Testis (tissue), 2 donors: Measurements from ENCODE around the gene JAK3.

Experiments used
- POLR2A ChIP-seq: fragments of 450-650 bp; IDR thresholded peaks from one replicate; pipeline ENCODE4 v1.6.1; 2017; ENCODE audit warnings: antibody characterized with exemption, mild to moderate bottlenecking, moderate library complexity
- TF ChIP-seq, protein P1 (sequence below), 3 experiments: fragments of 450-650 bp in 2 of 3; fragments of 200-600 bp in 1 of 3; sonication (generic) in 1 of 3; IDR thresholded peaks; one replicate each; pipeline ENCODE4 v1.5.1; 2016 to 2019; ENCODE audit warnings: antibody characterized with exemption in 3 of 3, mild to moderate bottlenecking in 2 of 3, moderate library complexity in 1 of 3

DNA sequence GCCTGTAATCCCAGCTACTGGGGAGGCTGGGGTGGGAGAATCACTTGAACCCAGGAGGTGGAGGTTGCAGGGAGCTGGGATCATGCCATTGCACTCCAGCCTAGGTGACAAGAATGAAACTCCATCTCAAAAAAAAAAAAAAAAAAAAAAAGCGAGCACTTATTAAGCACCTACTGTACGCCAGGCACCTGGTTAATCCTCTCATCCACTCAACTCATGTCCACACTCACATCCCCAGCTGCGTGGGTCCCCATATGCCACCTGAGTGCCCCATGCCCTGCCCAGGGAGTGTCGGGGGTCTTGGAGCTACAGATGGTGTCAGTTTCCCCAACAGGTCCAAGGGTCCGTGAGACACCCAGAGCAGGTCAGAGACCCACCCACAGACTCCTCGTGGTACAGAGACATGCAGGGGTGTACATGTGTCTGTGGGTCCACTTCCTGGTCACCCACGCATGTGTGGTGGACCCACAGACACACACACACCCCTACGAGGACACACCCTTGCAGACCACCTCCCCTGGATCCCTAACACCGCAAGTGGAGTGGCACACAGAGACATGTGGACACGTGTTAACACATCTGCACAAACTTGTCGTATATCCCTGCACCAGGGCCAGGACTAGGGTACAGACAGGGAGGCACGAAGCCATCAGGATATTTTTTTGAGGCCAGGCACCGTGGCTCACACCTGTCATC, 30.0 kb downstream of the JAK3 start:
- TF ChIP-seq, protein P1, sequence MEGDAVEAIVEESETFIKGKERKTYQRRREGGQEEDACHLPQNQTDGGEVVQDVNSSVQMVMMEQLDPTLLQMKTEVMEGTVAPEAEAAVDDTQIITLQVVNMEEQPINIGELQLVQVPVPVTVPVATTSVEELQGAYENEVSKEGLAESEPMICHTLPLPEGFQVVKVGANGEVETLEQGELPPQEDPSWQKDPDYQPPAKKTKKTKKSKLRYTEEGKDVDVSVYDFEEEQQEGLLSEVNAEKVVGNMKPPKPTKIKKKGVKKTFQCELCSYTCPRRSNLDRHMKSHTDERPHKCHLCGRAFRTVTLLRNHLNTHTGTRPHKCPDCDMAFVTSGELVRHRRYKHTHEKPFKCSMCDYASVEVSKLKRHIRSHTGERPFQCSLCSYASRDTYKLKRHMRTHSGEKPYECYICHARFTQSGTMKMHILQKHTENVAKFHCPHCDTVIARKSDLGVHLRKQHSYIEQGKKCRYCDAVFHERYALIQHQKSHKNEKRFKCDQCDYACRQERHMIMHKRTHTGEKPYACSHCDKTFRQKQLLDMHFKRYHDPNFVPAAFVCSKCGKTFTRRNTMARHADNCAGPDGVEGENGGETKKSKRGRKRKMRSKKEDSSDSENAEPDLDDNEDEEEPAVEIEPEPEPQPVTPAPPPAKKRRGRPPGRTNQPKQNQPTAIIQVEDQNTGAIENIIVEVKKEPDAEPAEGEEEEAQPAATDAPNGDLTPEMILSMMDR (IDR thresholded peaks at IDR 0.05) = no peak
- TF ChIP-seq POLR2A = no peak
